ENCODE data around the gene TRIM38. TPM values are rescaled to one million over a fixed set of nuclear protein-coding genes. Genes with fewer than 3 reads are reported as not detected.

Gene TRIM38
- total and polyA plus RNA-seq, 2 of the 13 experiments (the other 11 are each of a cell fraction or from before 2014, with no cell fraction given) = 2.5 to 3.1 TPM

DNA sequence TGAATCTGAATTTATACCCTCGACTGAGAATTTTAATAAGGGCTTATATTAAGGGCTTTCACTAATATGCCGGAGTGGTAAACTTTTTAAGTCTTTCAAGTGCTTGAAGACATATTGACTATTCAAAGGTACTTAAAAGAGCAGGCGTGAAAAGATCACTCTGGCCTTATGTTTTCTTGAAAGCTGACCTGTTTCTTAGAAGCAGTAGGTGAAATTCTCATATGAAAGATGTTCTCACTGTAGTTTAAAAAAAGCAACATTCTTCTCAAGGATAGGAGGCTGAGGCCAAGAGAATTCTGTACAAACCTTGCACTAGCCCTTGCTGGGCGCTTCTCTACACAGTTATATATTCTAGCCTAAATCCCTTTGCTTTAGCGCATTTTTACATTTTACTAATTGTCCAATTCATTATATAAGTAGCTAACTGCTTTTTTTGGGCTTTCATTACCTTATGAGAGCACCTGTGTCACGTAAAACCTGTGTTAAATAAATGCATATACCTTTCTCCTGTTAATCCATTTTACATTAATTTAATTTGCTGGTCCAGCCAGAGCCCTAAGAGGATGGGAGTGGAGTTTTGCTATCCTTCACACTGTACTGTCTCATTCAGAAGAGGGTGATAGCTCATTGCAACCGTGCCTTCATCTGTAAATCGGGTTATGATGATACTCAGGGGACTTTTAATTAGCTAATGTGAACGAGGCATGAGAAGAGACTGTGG is 65.0 kb downstream of the TRIM38 start:
- ATAC-seq (no peak), FAIRE-seq (no peak), DNase-seq (ENCODE audit: low spot score) (no peak)
- no peaks in the 10 kb centered on the region for H3K36me3 ChIP-seq (replicated peaks in 1 of 2; ENCODE audit: control insufficient read depth in 1 of 2, insufficient read depth in 2 of 2, low read length in 2 of 2)
- ChIA-PET CTCF (ENCODE audit: low intra/inter-chr PET ratio, low total read pairs) (interaction anchor here (1.1 kb wide), 2 partner anchors 36 to 69 kb away, joined by 3 to 4 read pairs; no protein-coding TSS in a partner anchor), POLR2A (interaction anchor here (1.0 to 12.3 kb wide), 11 partner anchors 9 to 1865 kb away, joined by 3 to 322 read pairs (median 40); a partner anchor contains a TSS)
- H3K9me3 ChIP-seq (ENCODE audit: low read length) = no peaks in the 10 kb centered on the region
- in situ Hi-C loops (cut with HindIII; ENCODE audit: extremely low pct_ligation_motif_present, low pct_unique_long_range_greater_than_20kb) = no loop called here
- 69% methylated on average over 9 of the region's 9 CpGs for WGBS (ENCODE audit: low lambda C conversion rate)
- intact Hi-C loops (cut with micrococcal nuclease; ENCODE audit: unreplicated experiment) = loop anchor here (1.0 to 10.0 kb wide), 4 partner anchors 16 to 507 kb away; partner anchors contain the start of gene HMGN4
- H2AFZ ChIP-seq (ENCODE audit: low read length) = no peak overlapping the region
- H3K4me1 ChIP-seq (ENCODE audit: insufficient read depth, low read length) = peaks cover 51% of the 10 kb centered on the region
- H3K27me3 ChIP-seq (ENCODE audit: control insufficient read depth in 1 of 2, insufficient read depth in 2 of 2, low read length in 2 of 2) = no peaks in the 10 kb centered on the region; a peak in 1 of 5 replicates
- peak overlapping the region; percentile 95 for H3K4me2 ChIP-seq (ENCODE audit: low read depth, low read length)
- no TSS peak for BruUV-seq (replicated peaks)
- H3K9ac ChIP-seq (ENCODE audit: insufficient read depth, low read depth, low read length) = peak overlapping the region; percentile 82
- no peaks in the 10 kb centered on the region for H4K20me1 ChIP-seq (ENCODE audit: insufficient read depth, low read length)
- H3K4me3 ChIP-seq (replicated peaks in 1 of 3; ENCODE audit: insufficient read depth in 1 of 3, low read depth in 2 of 3, low read length in 3 of 3) = peak overlapping the region; percentile 59 to 80 (median 71)
- H3K79me2 ChIP-seq (ENCODE audit: insufficient read depth, low read length) = no peaks in the 10 kb centered on the region
- H3K27ac ChIP-seq (ENCODE audit: extremely low read length, insufficient read depth, low read length) = peak overlapping the region; percentile 93
- TF ChIP-seq ZNF772 (CRISPR knock-in tag; IDR thresholded peaks at IDR 0.05) (no peak), NFYB (CRISPR knock-in tag; IDR thresholded peaks at IDR 0.05) (no peak), ZNF788 (CRISPR knock-in tag; IDR thresholded peaks at IDR 0.05; ENCODE audit: borderline replicate concordance) (no peak), SP140L (CRISPR knock-in tag; IDR thresholded peaks at IDR 0.05; ENCODE audit: borderline replicate concordance) (0 out of 2 replicates have a peak, but pooled peaks have one; percentile 15), ZNF776 (CRISPR knock-in tag; IDR thresholded peaks at IDR 0.05) (no peak), GATAD2A (CRISPR knock-in tag; IDR thresholded peaks at IDR 0.05) (0 out of 2 replicates have a peak, but pooled peaks have one; percentile 3), THYN1 (CRISPR knock-in tag; IDR thresholded peaks at IDR 0.05; ENCODE audit: borderline replicate concordance, low read depth) (no peak), ZFP62 (CRISPR knock-in tag; IDR thresholded peaks at IDR 0.05) (no peak), DNMT3B (CRISPR knock-in tag; conservative IDR thresholded peaks at IDR 0.05) (no peak), STAG1 (CRISPR knock-in tag; IDR thresholded peaks at IDR 0.05) (no peak)
- TF ChIP-seq, protein P1, sequence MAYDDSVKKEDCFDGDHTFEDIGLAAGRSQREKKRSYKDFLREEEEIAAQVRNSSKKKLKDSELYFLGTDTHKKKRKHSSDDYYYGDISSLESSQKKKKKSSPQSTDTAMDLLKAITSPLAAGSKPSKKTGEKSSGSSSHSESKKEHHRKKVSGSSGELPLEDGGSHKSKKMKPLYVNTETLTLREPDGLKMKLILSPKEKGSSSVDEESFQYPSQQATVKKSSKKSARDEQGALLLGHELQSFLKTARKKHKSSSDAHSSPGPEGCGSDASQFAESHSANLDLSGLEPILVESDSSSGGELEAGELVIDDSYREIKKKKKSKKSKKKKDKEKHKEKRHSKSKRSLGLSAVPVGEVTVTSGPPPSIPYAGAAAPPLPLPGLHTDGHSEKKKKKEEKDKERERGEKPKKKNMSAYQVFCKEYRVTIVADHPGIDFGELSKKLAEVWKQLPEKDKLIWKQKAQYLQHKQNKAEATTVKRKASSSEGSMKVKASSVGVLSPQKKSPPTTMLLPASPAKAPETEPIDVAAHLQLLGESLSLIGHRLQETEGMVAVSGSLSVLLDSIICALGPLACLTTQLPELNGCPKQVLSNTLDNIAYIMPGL (CRISPR knock-in tag; IDR thresholded peaks at IDR 0.05; ENCODE audit: borderline replicate concordance in 1 of 2, low read depth in 1 of 2) = no peak
- TF ChIP-seq, protein P2, sequence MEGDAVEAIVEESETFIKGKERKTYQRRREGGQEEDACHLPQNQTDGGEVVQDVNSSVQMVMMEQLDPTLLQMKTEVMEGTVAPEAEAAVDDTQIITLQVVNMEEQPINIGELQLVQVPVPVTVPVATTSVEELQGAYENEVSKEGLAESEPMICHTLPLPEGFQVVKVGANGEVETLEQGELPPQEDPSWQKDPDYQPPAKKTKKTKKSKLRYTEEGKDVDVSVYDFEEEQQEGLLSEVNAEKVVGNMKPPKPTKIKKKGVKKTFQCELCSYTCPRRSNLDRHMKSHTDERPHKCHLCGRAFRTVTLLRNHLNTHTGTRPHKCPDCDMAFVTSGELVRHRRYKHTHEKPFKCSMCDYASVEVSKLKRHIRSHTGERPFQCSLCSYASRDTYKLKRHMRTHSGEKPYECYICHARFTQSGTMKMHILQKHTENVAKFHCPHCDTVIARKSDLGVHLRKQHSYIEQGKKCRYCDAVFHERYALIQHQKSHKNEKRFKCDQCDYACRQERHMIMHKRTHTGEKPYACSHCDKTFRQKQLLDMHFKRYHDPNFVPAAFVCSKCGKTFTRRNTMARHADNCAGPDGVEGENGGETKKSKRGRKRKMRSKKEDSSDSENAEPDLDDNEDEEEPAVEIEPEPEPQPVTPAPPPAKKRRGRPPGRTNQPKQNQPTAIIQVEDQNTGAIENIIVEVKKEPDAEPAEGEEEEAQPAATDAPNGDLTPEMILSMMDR (CRISPR knock-in tag; IDR thresholded peaks at IDR 0.05) = no peak
- TF ChIP-seq, protein P3, sequence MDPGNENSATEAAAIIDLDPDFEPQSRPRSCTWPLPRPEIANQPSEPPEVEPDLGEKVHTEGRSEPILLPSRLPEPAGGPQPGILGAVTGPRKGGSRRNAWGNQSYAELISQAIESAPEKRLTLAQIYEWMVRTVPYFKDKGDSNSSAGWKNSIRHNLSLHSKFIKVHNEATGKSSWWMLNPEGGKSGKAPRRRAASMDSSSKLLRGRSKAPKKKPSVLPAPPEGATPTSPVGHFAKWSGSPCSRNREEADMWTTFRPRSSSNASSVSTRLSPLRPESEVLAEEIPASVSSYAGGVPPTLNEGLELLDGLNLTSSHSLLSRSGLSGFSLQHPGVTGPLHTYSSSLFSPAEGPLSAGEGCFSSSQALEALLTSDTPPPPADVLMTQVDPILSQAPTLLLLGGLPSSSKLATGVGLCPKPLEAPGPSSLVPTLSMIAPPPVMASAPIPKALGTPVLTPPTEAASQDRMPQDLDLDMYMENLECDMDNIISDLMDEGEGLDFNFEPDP (CRISPR knock-in tag; conservative IDR thresholded peaks at IDR 0.05) = no peak
- TF ChIP-seq, protein P4, sequence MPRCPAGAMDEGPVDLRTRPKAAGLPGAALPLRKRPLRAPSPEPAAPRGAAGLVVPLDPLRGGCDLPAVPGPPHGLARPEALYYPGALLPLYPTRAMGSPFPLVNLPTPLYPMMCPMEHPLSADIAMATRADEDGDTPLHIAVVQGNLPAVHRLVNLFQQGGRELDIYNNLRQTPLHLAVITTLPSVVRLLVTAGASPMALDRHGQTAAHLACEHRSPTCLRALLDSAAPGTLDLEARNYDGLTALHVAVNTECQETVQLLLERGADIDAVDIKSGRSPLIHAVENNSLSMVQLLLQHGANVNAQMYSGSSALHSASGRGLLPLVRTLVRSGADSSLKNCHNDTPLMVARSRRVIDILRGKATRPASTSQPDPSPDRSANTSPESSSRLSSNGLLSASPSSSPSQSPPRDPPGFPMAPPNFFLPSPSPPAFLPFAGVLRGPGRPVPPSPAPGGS (CRISPR knock-in tag; IDR thresholded peaks at IDR 0.05) = no peak
- TF ChIP-seq, protein P5, sequence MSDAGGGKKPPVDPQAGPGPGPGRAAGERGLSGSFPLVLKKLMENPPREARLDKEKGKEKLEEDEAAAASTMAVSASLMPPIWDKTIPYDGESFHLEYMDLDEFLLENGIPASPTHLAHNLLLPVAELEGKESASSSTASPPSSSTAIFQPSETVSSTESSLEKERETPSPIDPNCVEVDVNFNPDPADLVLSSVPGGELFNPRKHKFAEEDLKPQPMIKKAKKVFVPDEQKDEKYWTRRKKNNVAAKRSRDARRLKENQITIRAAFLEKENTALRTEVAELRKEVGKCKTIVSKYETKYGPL (CRISPR knock-in tag; IDR thresholded peaks at IDR 0.05) = no peak
